HG02938 (cell line): ENCODE measurements around the gene LAMC2.

Source experiments
- ATAC-seq: cut with Tn5 transposase; IDR thresholded peaks from one replicate; pipeline ENCODE4 v1.9.1; 2021; ENCODE audit warnings: mild to moderate bottlenecking, moderate library complexity; ENCODE audit not compliant: unreplicated experiment

The LAMC2 gene

DNA sequence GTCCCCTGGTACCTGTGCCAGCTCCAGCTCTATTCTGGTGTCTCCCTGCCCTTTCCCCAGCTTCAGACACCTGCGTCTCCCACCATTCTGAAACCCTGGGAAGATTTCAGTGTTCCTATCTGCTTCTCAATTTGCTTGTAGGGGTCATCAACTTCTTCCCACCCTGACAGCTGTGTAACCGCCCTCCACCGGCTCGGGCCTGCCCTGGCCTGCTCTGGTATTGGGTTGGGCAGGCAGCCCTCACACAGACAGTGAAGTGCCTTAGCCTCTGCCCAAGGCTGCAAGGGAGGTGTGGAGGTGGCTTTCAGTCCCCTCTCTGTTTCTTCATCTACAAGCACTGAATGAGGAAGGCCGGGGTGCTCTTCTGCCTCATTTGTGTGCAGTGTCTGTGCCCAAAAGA is 97.2 kb downstream of the LAMC2 start:
- no peak for ATAC-seq

DNA sequence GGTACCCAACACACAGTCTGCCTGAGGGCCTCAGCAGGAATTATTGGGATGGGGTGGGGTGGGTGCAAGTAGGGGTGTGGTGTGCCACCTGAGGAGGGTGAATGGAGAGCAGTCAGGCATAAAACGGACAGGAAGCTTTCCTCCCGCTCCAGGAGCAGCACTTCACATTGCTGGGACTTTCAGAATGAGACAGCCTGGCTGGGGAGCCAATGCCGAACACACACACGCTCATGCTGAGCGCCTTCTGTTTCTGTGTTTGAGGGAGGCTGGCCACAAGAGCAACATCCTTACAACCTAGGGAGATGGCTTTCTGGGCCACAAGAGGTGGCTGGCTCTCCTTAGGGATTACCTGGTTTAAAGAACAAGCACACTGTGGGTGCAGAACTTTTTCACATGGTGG is 98.0 kb downstream of the LAMC2 start:
- no peak for ATAC-seq

- ATAC-seq = no peak
Observed at GRCh38 chr1:183285256-183285655, 99.2 kb downstream of the LAMC2 start.

DNA sequence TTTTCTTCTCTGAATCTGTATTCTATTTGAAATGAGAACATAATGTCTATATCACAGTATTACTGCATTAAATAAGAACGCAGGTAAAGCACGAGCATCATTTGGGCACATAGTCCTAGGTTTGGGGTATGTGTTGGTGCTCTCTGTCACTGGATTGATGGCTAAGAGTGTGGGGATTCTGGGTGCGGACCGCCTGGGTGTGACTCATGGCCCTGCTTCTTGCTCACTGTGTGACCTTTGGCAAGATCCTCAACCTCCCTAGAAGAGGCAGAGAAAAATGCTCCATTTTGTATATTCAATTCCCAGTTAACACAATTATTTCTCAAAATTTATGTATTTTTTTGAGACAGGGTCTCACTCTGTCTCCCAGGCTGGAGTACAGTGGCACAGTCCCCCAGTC is 99.7 kb downstream of the LAMC2 start:
- ATAC-seq = no peak

GRCh38 chr1:183287191-183287675 is 101.2 kb downstream of the LAMC2 start:
- no peak for ATAC-seq

DNA sequence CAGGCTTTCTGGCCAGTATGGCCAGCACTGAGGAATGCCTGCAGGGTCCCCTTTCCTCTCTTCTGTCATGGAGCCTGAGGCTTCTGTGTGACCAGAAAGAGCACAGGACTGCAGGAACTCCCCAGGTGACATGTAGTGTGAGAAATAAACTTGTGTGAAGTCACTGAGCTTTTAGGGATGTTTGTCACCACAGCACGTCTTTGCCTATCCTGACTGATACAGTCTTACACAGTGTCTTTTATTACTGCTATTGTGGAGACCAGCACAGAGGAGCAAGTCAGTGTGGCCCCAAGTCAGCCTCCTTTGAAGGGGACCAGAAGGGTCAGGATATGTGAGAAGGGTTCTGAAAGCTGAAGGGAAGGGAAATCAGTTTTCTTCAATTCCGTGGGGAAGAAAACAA is 102.5 kb downstream of the LAMC2 start:
- ATAC-seq = no peak

GRCh38 chr1:183289051-183289496 is 103.0 kb downstream of the LAMC2 start:
- ATAC-seq = no peak

- no peak for ATAC-seq
Observed at GRCh38 chr1:183290628-183291027, 104.6 kb downstream of the LAMC2 start.

DNA sequence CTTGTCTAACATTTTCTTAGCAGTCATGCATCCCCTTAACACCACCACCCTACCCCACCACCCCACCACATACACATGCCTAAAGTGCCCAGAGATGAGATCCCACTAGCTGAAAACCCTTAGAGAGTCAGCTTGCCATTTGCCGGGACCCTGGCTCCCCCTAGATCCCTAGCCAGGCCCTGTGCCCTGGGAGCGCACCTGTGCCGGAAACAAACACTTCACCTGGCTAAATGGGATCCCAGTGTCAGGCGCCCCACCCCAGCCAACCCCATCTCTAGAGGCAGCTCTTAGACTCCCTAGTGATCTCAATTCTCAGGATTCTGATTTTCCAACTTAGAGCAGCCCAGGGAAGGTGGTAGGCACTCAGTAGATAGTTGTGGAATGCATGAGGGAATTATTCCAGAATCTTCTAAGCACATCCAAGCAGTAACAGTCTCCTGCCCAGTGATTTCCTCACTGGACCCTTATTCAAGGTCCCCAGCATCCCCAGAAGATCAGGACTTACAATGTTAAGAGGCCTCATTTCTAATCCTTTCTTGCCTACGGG is 105.2 kb downstream of the LAMC2 start:
- no peak for ATAC-seq

GRCh38 chr1:183291802-183292514 is 105.9 kb downstream of the LAMC2 start:
- no peak for ATAC-seq

DNA sequence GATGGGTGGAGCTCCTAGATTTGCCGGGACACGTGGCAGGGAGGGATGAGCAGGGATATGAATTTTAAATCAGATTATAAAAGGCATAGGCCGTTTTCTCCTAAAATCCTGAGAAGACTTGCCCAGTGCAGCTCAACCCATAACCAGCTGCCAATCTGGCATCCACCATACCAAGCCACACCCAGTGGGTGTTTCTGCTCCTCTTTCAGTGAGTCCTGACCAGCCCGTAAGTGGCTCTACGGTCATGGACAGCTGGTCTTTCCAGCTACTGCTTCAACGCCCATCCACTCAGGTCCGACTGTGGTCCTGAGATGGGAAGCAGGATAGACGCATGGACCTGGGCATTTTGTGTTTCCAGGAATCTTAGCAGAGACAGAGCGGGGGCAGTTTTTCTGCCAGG is 107.2 kb downstream of the LAMC2 start:
- ATAC-seq = no peak

DNA sequence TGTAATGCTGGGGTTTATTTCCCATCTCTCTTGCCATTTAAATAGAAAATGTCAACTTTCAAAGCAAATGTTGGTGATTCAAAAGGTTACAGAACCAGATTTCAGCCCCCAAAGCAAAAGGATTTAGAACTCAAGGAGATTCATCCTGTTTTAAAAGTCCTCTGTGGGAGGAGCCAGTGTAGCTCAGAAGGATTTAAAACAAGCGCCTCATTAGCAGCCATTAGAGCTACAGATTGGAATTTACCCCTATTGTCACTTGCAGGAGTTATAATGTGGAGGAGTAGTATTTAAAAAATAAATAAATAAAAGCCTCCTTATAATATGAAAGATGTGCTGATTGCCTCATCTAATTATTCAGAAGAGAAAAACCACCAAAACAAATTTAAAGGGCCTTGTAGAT is 107.8 kb downstream of the LAMC2 start:
- no peak for ATAC-seq
